Thoracic aorta (tissue), 2 donors: ENCODE measurements around the gene TLCD1. TPM values are rescaled to one million over a fixed set of nuclear protein-coding genes. Genes with fewer than 3 reads are reported as not detected.

Experiments used
- ATAC-seq: fragments of 150-250 bp; one replicate; pipeline ENCODE4 v1.8.0; 2017; ENCODE audit warnings: low read depth; ENCODE audit not compliant: insufficient number of reproducible peaks, low FRiP score
- DNase-seq: peaks from one replicate; pipeline ENCODE4 v3.0.0-alpha.2; 2020; ENCODE audit warnings: low spot score
- H3K27ac ChIP-seq, 2 donors: fragments of 200-600 bp; sonication (generic); 1 replicate in 1 of 2; 2 replicates in 1 of 2; pipeline ENCODE4 v1.5.1; 2016; ENCODE audit warnings: mild to moderate bottlenecking in 2 of 2, moderate library complexity in 2 of 2
- H3K27me3 ChIP-seq: fragments of 200-600 bp; sonication (generic); replicated peaks from 2 replicates; pipeline ENCODE4 v1.6.0; 2016; ENCODE audit warnings: mild to moderate bottlenecking; ENCODE audit not compliant: insufficient read depth
- H3K36me3 ChIP-seq: fragments of 200-600 bp; sonication (generic); one replicate; pipeline ENCODE4 v1.5.1; 2016
- H3K4me1 ChIP-seq, 2 donors: fragments of 200-600 bp; sonication (generic); 1 replicate in 1 of 2; 2 replicates in 1 of 2; pipeline versions ENCODE4 v1.5.1 to v1.6.0; 2016; ENCODE audit warnings: low read depth in 2 of 2, mild to moderate bottlenecking in 1 of 2; ENCODE audit not compliant: control insufficient read depth in 1 of 2
- H3K4me3 ChIP-seq: fragments of 200-600 bp; sonication (generic); 2 replicates; pipeline ENCODE4 v1.5.1; 2016; ENCODE audit warnings: mild to moderate bottlenecking
- H3K9me3 ChIP-seq: fragments of 200-600 bp; sonication (generic); 2 replicates; pipeline ENCODE4 v1.5.1; 2016
- CTCF ChIP-seq: fragments of 200-600 bp; sonication (generic); IDR thresholded peaks from one replicate; pipeline ENCODE4 v1.5.1; 2019; ENCODE audit warnings: antibody characterized with exemption
- total RNA-seq, 2 donors: library from RNA; depleted of rRNA; stranded (reverse); fragments of >200 nt; gene quantifications; one replicate each; pipeline versions ENCODE4 v1.1.0 to v1.2.3, GENCODE V29; 2016

Gene TLCD1
- total RNA-seq, 2 donors from 2014 or later, result 1.9 TPM; not detected in 1

GRCh38 chr17:28763137-28763799, 37.2 kb upstream of the TLCD1 start:
- no peak overlapping the region for H3K4me3 ChIP-seq
- H3K4me1 ChIP-seq, result no peaks in the 10 kb centered on the region
- no peak overlapping the region for H3K27ac ChIP-seq
- ATAC-seq (no peak), DNase-seq (no peak)
- peaks cover 15% of the 10 kb centered on the region for H3K36me3 ChIP-seq
- no peak for TF ChIP-seq CTCF
- H3K27me3 ChIP-seq, result no peaks in the 10 kb centered on the region
- H3K9me3 ChIP-seq, result no peaks in the 10 kb centered on the region

- H3K27me3 ChIP-seq, result no peaks in the 10 kb centered on the region
- no peak overlapping the region for H3K27ac ChIP-seq
- no peak for TF ChIP-seq CTCF
- ATAC-seq, result no peak
- DNase-seq, result no peak
- H3K36me3 ChIP-seq, result peaks cover 27% of the 10 kb centered on the region
- H3K4me3 ChIP-seq, result no peak overlapping the region
- H3K4me1 ChIP-seq, result no peaks in the 10 kb centered on the region
- H3K9me3 ChIP-seq, result no peaks in the 10 kb centered on the region
Measured at GRCh38 chr17:28760601-28761562, 34.8 kb upstream of the TLCD1 start.

DNA sequence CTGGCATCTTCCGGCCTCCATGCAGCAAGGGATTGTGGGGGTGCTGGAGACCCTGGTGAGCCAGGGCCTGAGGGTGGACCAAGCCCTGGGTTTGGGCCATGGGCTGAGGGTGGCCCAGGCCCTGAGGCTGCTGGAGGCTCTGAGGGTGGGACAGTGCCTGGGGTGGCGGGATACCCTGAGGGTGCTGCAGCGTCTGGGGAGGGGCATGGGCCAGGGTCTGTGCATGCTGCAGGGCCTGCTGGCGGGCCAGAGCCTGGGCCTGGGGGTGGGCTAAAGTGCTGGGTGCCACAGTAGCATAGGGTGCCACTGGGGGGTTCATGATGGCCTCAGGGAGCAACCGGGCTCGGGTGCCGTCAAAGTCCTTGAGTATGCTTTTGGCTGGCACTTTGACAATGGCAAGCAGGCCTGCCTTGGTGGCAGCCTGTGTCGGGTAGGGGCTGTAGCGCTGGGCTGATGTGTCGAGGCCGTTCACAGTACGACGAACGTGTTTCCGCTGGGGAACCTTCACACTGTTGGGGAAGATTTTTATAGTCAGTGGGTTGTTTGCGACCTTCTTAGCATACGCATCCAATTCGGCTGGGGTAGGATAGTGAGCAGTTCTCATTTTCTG, 33.3 kb upstream of the TLCD1 start:
- no peak for ATAC-seq
- Histone ChIP-seq H3K9me3 (no peaks in the 10 kb centered on the region), H3K36me3 (peaks cover 27% of the 10 kb centered on the region), H3K4me3 (no peak overlapping the region), H3K27me3 (no peaks in the 10 kb centered on the region), H3K27ac (no peak overlapping the region), H3K4me1 (no peaks in the 10 kb centered on the region)
- DNase-seq, result no peak
- TF ChIP-seq CTCF, result no peak

DNA sequence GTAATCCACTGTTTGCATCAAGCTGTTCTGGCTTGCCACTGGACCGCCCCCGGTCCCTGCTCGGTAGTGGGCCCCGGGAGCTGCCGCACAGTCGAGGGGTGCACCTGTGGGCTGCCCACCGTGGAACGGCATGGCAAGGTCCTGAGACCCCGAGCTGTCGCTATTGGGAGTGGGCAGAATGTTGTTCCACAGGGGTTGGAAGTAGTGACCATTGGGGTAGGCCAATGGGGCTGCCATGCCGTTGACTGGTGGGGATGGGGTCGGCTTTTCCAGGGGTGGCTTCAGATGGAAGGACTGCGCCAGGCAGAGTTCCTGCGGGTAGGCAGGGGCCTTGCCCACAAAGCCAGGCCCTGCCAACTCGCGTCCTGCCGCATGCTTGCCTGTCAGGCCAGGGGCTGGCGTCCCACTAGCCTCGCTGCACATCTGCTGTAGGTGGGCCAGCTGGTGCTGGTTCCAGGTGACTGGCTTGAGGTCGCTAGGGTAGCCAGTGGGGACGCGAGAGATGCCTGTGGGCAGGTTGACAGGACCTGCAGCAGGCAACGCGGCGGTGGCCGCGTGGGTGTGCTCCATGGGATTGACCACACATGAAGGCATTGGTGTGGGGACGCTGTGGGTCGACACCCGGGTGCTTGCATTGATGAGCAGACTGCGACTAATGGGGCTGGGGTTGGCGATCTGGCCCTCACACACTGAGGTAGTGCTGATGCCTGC, 32.5 kb upstream of the TLCD1 start:
- Histone ChIP-seq H3K27me3 (no peaks in the 10 kb centered on the region), H3K4me3 (no peak overlapping the region), H3K27ac (no peak overlapping the region), H3K9me3 (no peaks in the 10 kb centered on the region), H3K36me3 (peaks cover 27% of the 10 kb centered on the region), H3K4me1 (no peaks in the 10 kb centered on the region)
- no peak for DNase-seq
- ATAC-seq, result no peak
- TF ChIP-seq CTCF, result no peak
